ENCODE data around the gene CMTM1. TPM values are rescaled to one million over a fixed set of nuclear protein-coding genes. Genes with fewer than 3 reads are reported as not detected.

CMTM1 gene
- total and polyA plus RNA-seq, 2 experiments from 2014 or later, result 1.4 to 1.9 TPM

DNA sequence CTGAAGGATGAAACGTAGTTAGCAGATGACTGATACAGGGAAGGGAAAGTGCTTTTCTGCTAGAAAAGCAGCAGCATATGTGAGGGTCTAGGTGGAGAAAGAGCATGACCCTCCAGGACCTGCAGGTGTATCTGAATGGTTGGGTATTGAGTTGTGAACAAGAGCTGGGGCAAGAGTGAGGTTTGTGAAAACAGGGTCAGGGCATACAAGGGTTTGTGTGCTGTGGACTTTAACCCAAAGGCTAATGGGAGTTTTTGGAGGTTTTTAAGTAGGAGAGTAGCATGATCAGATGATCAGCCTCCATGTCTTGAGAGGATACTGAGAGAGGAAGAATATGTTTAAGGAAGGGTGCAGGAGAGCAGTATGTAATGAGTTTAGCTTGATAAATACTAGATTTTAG, 6.1 kb upstream of the CMTM1 start (continued):
- TF ChIP-seq, protein P1, sequence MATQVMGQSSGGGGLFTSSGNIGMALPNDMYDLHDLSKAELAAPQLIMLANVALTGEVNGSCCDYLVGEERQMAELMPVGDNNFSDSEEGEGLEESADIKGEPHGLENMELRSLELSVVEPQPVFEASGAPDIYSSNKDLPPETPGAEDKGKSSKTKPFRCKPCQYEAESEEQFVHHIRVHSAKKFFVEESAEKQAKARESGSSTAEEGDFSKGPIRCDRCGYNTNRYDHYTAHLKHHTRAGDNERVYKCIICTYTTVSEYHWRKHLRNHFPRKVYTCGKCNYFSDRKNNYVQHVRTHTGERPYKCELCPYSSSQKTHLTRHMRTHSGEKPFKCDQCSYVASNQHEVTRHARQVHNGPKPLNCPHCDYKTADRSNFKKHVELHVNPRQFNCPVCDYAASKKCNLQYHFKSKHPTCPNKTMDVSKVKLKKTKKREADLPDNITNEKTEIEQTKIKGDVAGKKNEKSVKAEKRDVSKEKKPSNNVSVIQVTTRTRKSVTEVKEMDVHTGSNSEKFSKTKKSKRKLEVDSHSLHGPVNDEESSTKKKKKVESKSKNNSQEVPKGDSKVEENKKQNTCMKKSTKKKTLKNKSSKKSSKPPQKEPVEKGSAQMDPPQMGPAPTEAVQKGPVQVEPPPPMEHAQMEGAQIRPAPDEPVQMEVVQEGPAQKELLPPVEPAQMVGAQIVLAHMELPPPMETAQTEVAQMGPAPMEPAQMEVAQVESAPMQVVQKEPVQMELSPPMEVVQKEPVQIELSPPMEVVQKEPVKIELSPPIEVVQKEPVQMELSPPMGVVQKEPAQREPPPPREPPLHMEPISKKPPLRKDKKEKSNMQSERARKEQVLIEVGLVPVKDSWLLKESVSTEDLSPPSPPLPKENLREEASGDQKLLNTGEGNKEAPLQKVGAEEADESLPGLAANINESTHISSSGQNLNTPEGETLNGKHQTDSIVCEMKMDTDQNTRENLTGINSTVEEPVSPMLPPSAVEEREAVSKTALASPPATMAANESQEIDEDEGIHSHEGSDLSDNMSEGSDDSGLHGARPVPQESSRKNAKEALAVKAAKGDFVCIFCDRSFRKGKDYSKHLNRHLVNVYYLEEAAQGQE (IDR thresholded peaks at IDR 0.05; ENCODE audit: unreplicated experiment), result no peak
- TF ChIP-seq CREB1 (CRISPR knock-in tag; IDR thresholded peaks at IDR 0.05; ENCODE audit: low read depth), result no peak
- no peak for TF ChIP-seq EZH2 (IDR thresholded peaks at IDR 0.05; ENCODE audit: low read depth, unreplicated experiment)
- no peak for TF ChIP-seq ZNF331 (CRISPR knock-in tag; IDR thresholded peaks at IDR 0.05; ENCODE audit: low read depth)
- TF ChIP-seq, protein P2, sequence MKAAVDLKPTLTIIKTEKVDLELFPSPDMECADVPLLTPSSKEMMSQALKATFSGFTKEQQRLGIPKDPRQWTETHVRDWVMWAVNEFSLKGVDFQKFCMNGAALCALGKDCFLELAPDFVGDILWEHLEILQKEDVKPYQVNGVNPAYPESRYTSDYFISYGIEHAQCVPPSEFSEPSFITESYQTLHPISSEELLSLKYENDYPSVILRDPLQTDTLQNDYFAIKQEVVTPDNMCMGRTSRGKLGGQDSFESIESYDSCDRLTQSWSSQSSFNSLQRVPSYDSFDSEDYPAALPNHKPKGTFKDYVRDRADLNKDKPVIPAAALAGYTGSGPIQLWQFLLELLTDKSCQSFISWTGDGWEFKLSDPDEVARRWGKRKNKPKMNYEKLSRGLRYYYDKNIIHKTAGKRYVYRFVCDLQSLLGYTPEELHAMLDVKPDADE (IDR thresholded peaks at IDR 0.05), result no peak
- TF ChIP-seq STAT1 (IDR thresholded peaks at IDR 0.05; ENCODE audit: unreplicated experiment), result no peak
- no peak for TF ChIP-seq JUNB (IDR thresholded peaks at IDR 0.05; ENCODE audit: unreplicated experiment)
- TF ChIP-seq, protein P3, sequence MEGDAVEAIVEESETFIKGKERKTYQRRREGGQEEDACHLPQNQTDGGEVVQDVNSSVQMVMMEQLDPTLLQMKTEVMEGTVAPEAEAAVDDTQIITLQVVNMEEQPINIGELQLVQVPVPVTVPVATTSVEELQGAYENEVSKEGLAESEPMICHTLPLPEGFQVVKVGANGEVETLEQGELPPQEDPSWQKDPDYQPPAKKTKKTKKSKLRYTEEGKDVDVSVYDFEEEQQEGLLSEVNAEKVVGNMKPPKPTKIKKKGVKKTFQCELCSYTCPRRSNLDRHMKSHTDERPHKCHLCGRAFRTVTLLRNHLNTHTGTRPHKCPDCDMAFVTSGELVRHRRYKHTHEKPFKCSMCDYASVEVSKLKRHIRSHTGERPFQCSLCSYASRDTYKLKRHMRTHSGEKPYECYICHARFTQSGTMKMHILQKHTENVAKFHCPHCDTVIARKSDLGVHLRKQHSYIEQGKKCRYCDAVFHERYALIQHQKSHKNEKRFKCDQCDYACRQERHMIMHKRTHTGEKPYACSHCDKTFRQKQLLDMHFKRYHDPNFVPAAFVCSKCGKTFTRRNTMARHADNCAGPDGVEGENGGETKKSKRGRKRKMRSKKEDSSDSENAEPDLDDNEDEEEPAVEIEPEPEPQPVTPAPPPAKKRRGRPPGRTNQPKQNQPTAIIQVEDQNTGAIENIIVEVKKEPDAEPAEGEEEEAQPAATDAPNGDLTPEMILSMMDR (conservative IDR thresholded peaks at IDR 0.05; ENCODE audit: low read depth in 2 of 2), result no peak
- no peak for TF ChIP-seq EZH2phosphoT487 (IDR thresholded peaks at IDR 0.05; ENCODE audit: unreplicated experiment)

DNA sequence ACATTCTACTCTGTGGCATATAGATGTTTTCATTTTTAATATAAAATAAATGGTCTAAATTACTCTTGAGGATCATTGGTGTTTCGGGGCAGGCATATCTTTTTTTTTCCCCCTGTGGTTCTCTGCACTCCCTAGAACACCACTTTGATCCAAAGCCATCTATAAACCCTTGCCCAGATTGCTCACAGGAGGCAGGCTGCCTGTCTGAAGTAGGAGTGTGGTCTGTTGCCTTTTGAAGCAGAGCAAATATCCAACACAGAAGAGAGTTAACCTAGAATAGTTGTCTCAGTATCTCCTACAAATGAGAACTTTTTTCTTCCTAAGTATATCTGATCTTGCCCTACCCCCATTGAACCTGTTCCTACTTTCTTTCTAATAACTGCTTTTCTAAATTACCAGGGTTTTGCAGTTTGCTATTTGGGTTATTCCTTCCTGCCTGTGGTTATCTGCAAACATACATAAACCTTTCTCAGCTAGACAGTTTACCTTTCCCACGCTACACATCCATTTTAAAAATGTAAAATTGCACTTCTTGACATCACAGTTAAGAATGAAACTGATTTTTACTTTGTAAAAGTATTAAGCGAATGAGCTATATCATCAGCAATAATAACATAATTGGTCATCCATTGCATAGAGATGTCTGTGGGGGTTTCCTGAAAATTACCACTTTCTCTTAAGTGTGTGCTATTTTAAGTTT, 4.7 kb upstream of the CMTM1 start:
- H3K27me3 ChIP-seq (ENCODE audit: insufficient read depth), result no peaks in the 10 kb centered on the region
- no peak overlapping the region for H3K27ac ChIP-seq (ENCODE audit: low read depth)
- no peak for DNase-seq (ENCODE audit: low spot score)
- Mint-ChIP-seq H3K9me3 (no peaks in the 10 kb centered on the region), H3K36me3 (ENCODE audit: low read depth) (no peaks in the 10 kb centered on the region; the same call in 2 of the 3 replicates), H3K4me3 (no peak overlapping the region), H3K27me3 (ENCODE audit: insufficient read depth, low read depth, poor library complexity) (no peaks in the 10 kb centered on the region), H3K27ac (no peak overlapping the region), H3K4me1 (no peaks in the 10 kb centered on the region)
- H3K9me2 ChIP-seq (ENCODE audit: insufficient read depth), result no peaks in the 10 kb centered on the region
- H3K79me2 ChIP-seq (replicated peaks; ENCODE audit: insufficient read depth), result 0 out of 2 replicates have a peak, but pooled peaks cover 5% of the 10 kb centered on the region
- H3K4me1 ChIP-seq (ENCODE audit: insufficient read depth), result no peaks in the 10 kb centered on the region
- no peak overlapping the region for H3K4me3 ChIP-seq
- H2AFZ ChIP-seq, result no peak overlapping the region
- no peak for ATAC-seq
- H4K20me1 ChIP-seq (replicated peaks; ENCODE audit: insufficient read depth), result peaks cover 10% of the 10 kb centered on the region; the same call in 1 of the 2 replicates
- H3K36me3 ChIP-seq (ENCODE audit: insufficient read depth), result no peaks in the 10 kb centered on the region
- no peak overlapping the region for H3K4me2 ChIP-seq
- H3F3A ChIP-seq (replicated peaks; ENCODE audit: low read depth), result no peaks in the 10 kb centered on the region
- TF ChIP-seq EZH2 (IDR thresholded peaks at IDR 0.05; ENCODE audit: low read depth, unreplicated experiment) (no peak), JUNB (IDR thresholded peaks at IDR 0.05; ENCODE audit: unreplicated experiment) (no peak), EZH2phosphoT487 (IDR thresholded peaks at IDR 0.05; ENCODE audit: unreplicated experiment) (no peak), ZNF114 (CRISPR knock-in tag; IDR thresholded peaks at IDR 0.05) (no peak), NANOG (IDR thresholded peaks at IDR 0.05; ENCODE audit: borderline replicate concordance) (no peak), STAT1 (IDR thresholded peaks at IDR 0.05; ENCODE audit: unreplicated experiment) (no peak)
- TF ChIP-seq, protein P2 (IDR thresholded peaks at IDR 0.05), result no peak
- TF ChIP-seq, protein P1 (IDR thresholded peaks at IDR 0.05; ENCODE audit: unreplicated experiment), result no peak
- TF ChIP-seq, protein P3 (conservative IDR thresholded peaks at IDR 0.05; ENCODE audit: low read depth in 2 of 2), result no peak
